Measurements from ENCODE around the gene NFATC3.
"Not testable (repeated sequence)": the region's sequence is repeated elsewhere in the genome, so short reads cannot be mapped to it uniquely, and the experiment has no call there.

The NFATC3 gene

GRCh38 chr16:68096491-68096890 is 11.3 kb downstream of the NFATC3 start:
- H3K4me3 ChIP-seq (ENCODE audit: low read length), result no peak overlapping the region
- TF ChIP-seq CTCF (conservative IDR thresholded peaks at IDR 0.05; ENCODE audit: low read length), result no peak
- DNase-seq (ENCODE audit: low read depth), result no peak

GRCh38 chr16:68097088-68097487 is 11.9 kb downstream of the NFATC3 start:
- no peak for TF ChIP-seq CTCF (conservative IDR thresholded peaks at IDR 0.05; ENCODE audit: low read length)
- no peak for DNase-seq (ENCODE audit: low read depth)
- no peak overlapping the region for H3K4me3 ChIP-seq (ENCODE audit: low read length)

GRCh38 chr16:68097895-68098294 is 12.7 kb downstream of the NFATC3 start:
- no peak for DNase-seq (ENCODE audit: low read depth)
- TF ChIP-seq CTCF (conservative IDR thresholded peaks at IDR 0.05; ENCODE audit: low read length), result no peak
- H3K4me3 ChIP-seq (ENCODE audit: low read length), result no peak overlapping the region

- no peak overlapping the region for H3K4me3 ChIP-seq (ENCODE audit: low read length)
- DNase-seq (ENCODE audit: low read depth), result no peak
- no peak for TF ChIP-seq CTCF (conservative IDR thresholded peaks at IDR 0.05; ENCODE audit: low read length)
Observed at GRCh38 chr16:68100488-68100887, 15.3 kb downstream of the NFATC3 start.

- no peak for DNase-seq (ENCODE audit: low read depth)
- TF ChIP-seq CTCF (conservative IDR thresholded peaks at IDR 0.05; ENCODE audit: low read length), result no peak
- H3K4me3 ChIP-seq (ENCODE audit: low read length), result no peak overlapping the region
Observed at GRCh38 chr16:68105611-68106010, 20.4 kb downstream of the NFATC3 start.

GRCh38 chr16:68107230-68107928 is 22.2 kb downstream of the NFATC3 start:
- not testable (repeated sequence) for H3K4me3 ChIP-seq (ENCODE audit: low read length); DNase-seq (ENCODE audit: low read depth)

GRCh38 chr16:68109156-68109555 is 24.0 kb downstream of the NFATC3 start:
- H3K4me3 ChIP-seq (ENCODE audit: low read length); DNase-seq (ENCODE audit: low read depth): not testable (repeated sequence)

- DNase-seq (ENCODE audit: low read depth); H3K4me3 ChIP-seq (ENCODE audit: low read length): not testable (repeated sequence)
Observed at GRCh38 chr16:68110611-68111010, 25.4 kb downstream of the NFATC3 start.

GRCh38 chr16:68111379-68111778 is 26.2 kb downstream of the NFATC3 start:
- no peak for TF ChIP-seq CTCF (conservative IDR thresholded peaks at IDR 0.05; ENCODE audit: low read length)
- DNase-seq (ENCODE audit: low read depth), result no peak
- H3K4me3 ChIP-seq (ENCODE audit: low read length), result no peak overlapping the region
